ENCODE data around the gene CDRT4. TPM values are rescaled to one million over a fixed set of nuclear protein-coding genes. Genes with fewer than 3 reads are reported as not detected.

The CDRT4 gene
- total and polyA plus RNA-seq, 10 of the 15 experiments (the other 5 are each of a cell fraction or from before 2014, with no cell fraction given), result 0.11 to 1.3 (median 0.51) TPM; not detected in 3

DNA sequence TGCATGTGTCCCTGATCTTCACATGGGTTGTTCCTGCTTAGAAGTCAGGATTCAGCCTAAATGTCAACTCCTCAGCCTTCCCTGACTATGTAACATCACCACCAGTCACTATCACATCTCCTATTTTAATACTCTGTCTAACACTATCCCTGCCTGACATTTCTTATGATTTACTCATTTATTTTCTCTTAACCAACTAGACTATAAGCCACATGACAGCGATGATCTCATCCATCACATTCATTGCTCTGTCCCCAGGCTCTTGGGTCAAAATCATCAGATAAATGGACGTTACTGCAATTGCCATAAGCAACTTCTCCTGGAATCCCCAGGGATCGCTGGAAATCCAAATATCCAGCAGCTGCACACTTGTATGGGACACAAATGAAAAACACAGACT lies 15.7 kb downstream of the CDRT4 start:
- Histone ChIP-seq H3K27me3 (replicated peaks in 1 of 2; ENCODE audit: control insufficient read depth in 2 of 2, insufficient read depth in 2 of 2, low read length in 1 of 2) (no peaks in the 10 kb centered on the region), H3K36me3 (ENCODE audit: control insufficient read depth in 2 of 2, insufficient read depth in 2 of 2, low read length in 1 of 2) (no peaks in the 10 kb centered on the region), H3K9me3 (replicated peaks; ENCODE audit: control insufficient read depth, insufficient read depth, low read length) (no peaks in the 10 kb centered on the region), H3K9ac (ENCODE audit: control insufficient read depth, insufficient read depth, low read length) (no peak overlapping the region), H3K4me2 (ENCODE audit: control insufficient read depth, insufficient read depth) (no peak overlapping the region), H3K4me1 (ENCODE audit: control insufficient read depth, insufficient read depth, low read length) (no peaks in the 10 kb centered on the region), H2AFZ (ENCODE audit: control insufficient read depth, low read depth, low read length) (no peak overlapping the region), H3K79me2 (ENCODE audit: control insufficient read depth, insufficient read depth, low read length) (no peaks in the 10 kb centered on the region), H3K4me3 (no peak overlapping the region), H4K20me1 (ENCODE audit: control insufficient read depth, insufficient read depth) (no peaks in the 10 kb centered on the region), H3K27ac (ENCODE audit: control insufficient read depth, insufficient read depth) (no peak overlapping the region)
- ChIA-PET SMC1A (ENCODE audit: uncharacterized antibody, unreplicated experiment) (no interaction called here), CTCF (no interaction called here), POLR2A (no interaction called here), RAD21 (ENCODE audit: unreplicated experiment) (no interaction called here)
- in situ Hi-C loops (cut with MboI) (no loop called here), intact Hi-C loops (cut with micrococcal nuclease; ENCODE audit: unreplicated experiment) (no loop called here)
- DNase-seq (ENCODE audit: low read depth, low spot score), result no peak
- no TSS peak for BruUV-seq (replicated peaks)
- WGBS (ENCODE audit: insufficient coverage, insufficient replicate concordance, low lambda C conversion rate, missing lambda C conversion rate), result 11% methylated on average over 3 of the region's 3 CpGs
- TF ChIP-seq CREB1 (IDR thresholded peaks at IDR 0.05; ENCODE audit: low read depth), result no peak
- FAIRE-seq, result no peak
- ATAC-seq, result no peak

- SMC1A ChIA-PET (ENCODE audit: uncharacterized antibody, unreplicated experiment), result no interaction called here
- Histone ChIP-seq H3K4me1 (ENCODE audit: control insufficient read depth, insufficient read depth, low read length) (no peaks in the 10 kb centered on the region), H3K9me3 (replicated peaks; ENCODE audit: control insufficient read depth, insufficient read depth, low read length) (no peaks in the 10 kb centered on the region), H3K27ac (ENCODE audit: control insufficient read depth, insufficient read depth) (no peak overlapping the region), H3K79me2 (ENCODE audit: control insufficient read depth, insufficient read depth, low read length) (no peaks in the 10 kb centered on the region), H3K9ac (ENCODE audit: control insufficient read depth, insufficient read depth, low read length) (no peak overlapping the region), H2AFZ (ENCODE audit: control insufficient read depth, low read depth, low read length) (no peak overlapping the region), H4K20me1 (ENCODE audit: control insufficient read depth, insufficient read depth) (no peaks in the 10 kb centered on the region), H3K4me3 (no peak overlapping the region), H3K27me3 (replicated peaks in 1 of 2; ENCODE audit: control insufficient read depth in 2 of 2, insufficient read depth in 2 of 2, low read length in 1 of 2) (no peaks in the 10 kb centered on the region), H3K4me2 (ENCODE audit: control insufficient read depth, insufficient read depth) (no peak overlapping the region), H3K36me3 (ENCODE audit: control insufficient read depth in 2 of 2, insufficient read depth in 2 of 2, low read length in 1 of 2) (no peaks in the 10 kb centered on the region)
- FAIRE-seq (no peak), ATAC-seq (no peak), DNase-seq (ENCODE audit: low read depth, low spot score) (no peak)
- WGBS (ENCODE audit: insufficient coverage, insufficient replicate concordance, low lambda C conversion rate, missing lambda C conversion rate), result 66% methylated on average over 7 of the region's 7 CpGs
- POLR2A ChIA-PET, result no interaction called here
- CTCF ChIA-PET, result no interaction called here
- RAD21 ChIA-PET (ENCODE audit: unreplicated experiment), result no interaction called here
- no TSS peak for BruUV-seq (replicated peaks)
- in situ Hi-C loops (cut with MboI) (no loop called here), intact Hi-C loops (cut with micrococcal nuclease; ENCODE audit: unreplicated experiment) (no loop called here)
- TF ChIP-seq CEBPB (IDR thresholded peaks at IDR 0.05; ENCODE audit: borderline replicate concordance in 1 of 2, low read depth in 2 of 2, low read length in 2 of 2), result no peak
- TF ChIP-seq MLLT1 (IDR thresholded peaks at IDR 0.05), result no peak
- TF ChIP-seq EZH2 (IDR thresholded peaks at IDR 0.05; ENCODE audit: borderline replicate concordance, control insufficient read depth, low read depth, low read length), result no peak
- TF ChIP-seq CHD2 (IDR thresholded peaks at IDR 0.05; ENCODE audit: borderline replicate concordance, low read depth, low read length), result no peak
- TF ChIP-seq, protein P1, sequence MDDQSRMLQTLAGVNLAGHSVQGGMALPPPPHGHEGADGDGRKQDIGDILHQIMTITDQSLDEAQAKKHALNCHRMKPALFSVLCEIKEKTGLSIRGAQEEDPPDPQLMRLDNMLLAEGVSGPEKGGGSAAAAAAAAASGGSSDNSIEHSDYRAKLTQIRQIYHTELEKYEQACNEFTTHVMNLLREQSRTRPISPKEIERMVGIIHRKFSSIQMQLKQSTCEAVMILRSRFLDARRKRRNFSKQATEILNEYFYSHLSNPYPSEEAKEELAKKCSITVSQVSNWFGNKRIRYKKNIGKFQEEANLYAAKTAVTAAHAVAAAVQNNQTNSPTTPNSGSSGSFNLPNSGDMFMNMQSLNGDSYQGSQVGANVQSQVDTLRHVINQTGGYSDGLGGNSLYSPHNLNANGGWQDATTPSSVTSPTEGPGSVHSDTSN (IDR thresholded peaks at IDR 0.05; ENCODE audit: insufficient replicate concordance, low read depth, low read length), result no peak
- TF ChIP-seq SREBF1 (IDR thresholded peaks at IDR 0.05; ENCODE audit: low read length), result no peak
- no peak for TF ChIP-seq ZBTB40 (IDR thresholded peaks at IDR 0.05; ENCODE audit: borderline replicate concordance)
- no peak for TF ChIP-seq EGR1 (IDR thresholded peaks at IDR 0.05; ENCODE audit: borderline replicate concordance in 1 of 2, low read depth in 2 of 2, low read length in 2 of 2)
- no peak for TF ChIP-seq DPF2 (IDR thresholded peaks at IDR 0.05)
- no peak for TF ChIP-seq IKZF1 (conservative IDR thresholded peaks at IDR 0.05)
- no peak for TF ChIP-seq POLR2AphosphoS5 (IDR thresholded peaks at IDR 0.05; ENCODE audit: low read length)
Measured at GRCh38 chr17:15448580-15448956, 18.9 kb downstream of the CDRT4 start.
